ENCODE measurements around the gene PRSS1.
"Not testable (repeated sequence)": the region's sequence is repeated elsewhere in the genome, so short reads cannot be mapped to it uniquely, and the experiment has no call there.

Gene PRSS1

DNA sequence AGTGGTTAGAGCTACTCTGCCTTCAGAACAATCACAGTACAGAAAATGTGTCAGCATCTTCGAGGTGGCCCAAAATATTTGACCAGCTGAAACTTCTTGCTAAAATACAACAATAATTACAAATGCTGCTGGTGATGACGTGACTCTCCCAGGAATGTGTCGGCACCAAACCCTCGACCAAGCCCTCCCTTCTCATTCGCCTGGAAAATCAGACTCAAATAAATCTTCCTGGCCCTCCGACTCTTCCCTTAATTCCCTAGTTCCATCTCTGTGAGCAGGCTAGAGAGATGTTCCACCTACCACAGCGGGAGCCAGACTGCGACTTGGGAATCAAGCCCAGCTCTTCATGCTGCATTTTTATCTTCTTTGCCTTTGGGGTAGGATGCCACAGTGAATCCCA, 25.6 kb downstream of the PRSS1 start:
- no peaks in the 10 kb centered on the region for H3K36me3 ChIP-seq (replicated peaks; ENCODE audit: insufficient read depth, low read length)
- no peak for DNase-seq
- no peak overlapping the region for H3K27ac ChIP-seq (ENCODE audit: low read length)

DNA sequence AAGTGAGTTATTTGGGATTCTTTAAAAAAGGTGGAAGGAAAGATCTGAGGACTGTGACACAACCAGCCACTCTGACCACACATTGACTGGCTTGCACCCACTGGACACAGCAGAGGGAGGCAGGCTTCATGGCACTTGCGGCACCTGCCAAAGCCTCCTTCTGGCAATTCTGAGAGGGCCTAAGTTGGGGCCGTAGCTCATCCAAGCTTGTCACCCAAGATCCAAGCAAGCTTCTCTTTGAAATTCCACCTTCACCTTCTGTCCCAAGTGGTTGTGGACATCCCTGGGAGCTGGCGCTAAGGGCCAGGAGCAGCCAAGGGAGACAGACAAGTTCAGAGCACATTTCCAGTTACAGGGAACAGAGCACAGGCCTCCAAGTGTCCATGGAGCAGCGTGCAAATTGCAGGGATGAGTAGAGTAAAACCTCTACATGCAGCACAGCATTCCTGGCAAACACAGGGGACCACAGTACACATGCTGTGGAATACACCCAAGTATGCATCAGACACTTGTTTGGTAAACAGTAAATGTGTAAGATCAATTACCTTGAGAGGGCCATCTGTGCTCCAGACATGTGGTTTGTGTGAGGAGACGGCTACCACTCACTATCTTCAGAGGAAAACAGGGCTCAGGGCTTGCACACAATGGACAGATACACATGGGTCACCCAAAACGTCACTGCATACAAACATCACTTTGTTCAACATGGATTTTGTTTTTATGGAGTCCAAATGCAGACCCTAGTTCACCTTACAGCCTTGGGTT, 26.3 kb downstream of the PRSS1 start:
- not testable (repeated sequence) for H3K4me3 ChIP-seq (ENCODE audit: low read length); H3K9me3 ChIP-seq (replicated peaks; ENCODE audit: insufficient read depth, low read length); H3K9ac ChIP-seq (ENCODE audit: low read length); H3K4me2 ChIP-seq (ENCODE audit: low read depth, low read length); H4K20me1 ChIP-seq (ENCODE audit: insufficient read depth, low read length); H2AFZ ChIP-seq (ENCODE audit: low read length); H3K27ac ChIP-seq (ENCODE audit: low read length); DNase-seq; H3K36me3 ChIP-seq (replicated peaks; ENCODE audit: insufficient read depth, low read length); H3K27me3 ChIP-seq (replicated peaks; ENCODE audit: insufficient read depth, low read length); H3K79me2 ChIP-seq (ENCODE audit: low read length); H3K9me2 ChIP-seq (replicated peaks; ENCODE audit: insufficient read depth, low read length); H3F3A ChIP-seq (ENCODE audit: insufficient read depth, low read length); H3K4me1 ChIP-seq (ENCODE audit: low read length)

More for the DNA sequence above, 25.6 kb downstream of the PRSS1 start:
- Histone ChIP-seq H3K27me3 (replicated peaks; ENCODE audit: insufficient read depth, low read length) (no peaks in the 10 kb centered on the region), H3F3A (ENCODE audit: insufficient read depth, low read length) (no peaks in the 10 kb centered on the region), H2AFZ (ENCODE audit: low read length) (no peak overlapping the region), H3K4me1 (ENCODE audit: low read length) (no peaks in the 10 kb centered on the region), H3K4me2 (ENCODE audit: low read depth, low read length) (no peak overlapping the region), H3K9me2 (replicated peaks; ENCODE audit: insufficient read depth, low read length) (no peaks in the 10 kb centered on the region), H3K79me2 (ENCODE audit: low read length) (no peaks in the 10 kb centered on the region), H3K9ac (ENCODE audit: low read length) (no peak overlapping the region), H3K4me3 (ENCODE audit: low read length) (no peak overlapping the region), H4K20me1 (ENCODE audit: insufficient read depth, low read length) (no peaks in the 10 kb centered on the region), H3K9me3 (replicated peaks; ENCODE audit: insufficient read depth, low read length) (no peaks in the 10 kb centered on the region)
- no peak for TF ChIP-seq EZH2phosphoT487 (IDR thresholded peaks at IDR 0.05; ENCODE audit: low read length)
- no peak for TF ChIP-seq CTCF (IDR thresholded peaks at IDR 0.05; ENCODE audit: low read length)
- TF ChIP-seq EZH2 (optimal IDR thresholded peaks at IDR 0.05; ENCODE audit: low read depth, low read length) = no peak

GRCh38 chr7:142776206-142776844, 27.1 kb downstream of the PRSS1 start:
- Histone ChIP-seq H3K9me2 (replicated peaks; ENCODE audit: insufficient read depth, low read length) (no peaks in the 10 kb centered on the region), H3K27ac (ENCODE audit: low read length) (no peak overlapping the region), H3K9me3 (replicated peaks; ENCODE audit: insufficient read depth, low read length) (no peaks in the 10 kb centered on the region), H3K27me3 (replicated peaks; ENCODE audit: insufficient read depth, low read length) (no peaks in the 10 kb centered on the region), H4K20me1 (ENCODE audit: insufficient read depth, low read length) (no peaks in the 10 kb centered on the region), H2AFZ (ENCODE audit: low read length) (no peak overlapping the region), H3K9ac (ENCODE audit: low read length) (no peak overlapping the region), H3K4me1 (ENCODE audit: low read length) (no peaks in the 10 kb centered on the region), H3K4me2 (ENCODE audit: low read depth, low read length) (no peak overlapping the region), H3K79me2 (ENCODE audit: low read length) (no peaks in the 10 kb centered on the region), H3K4me3 (ENCODE audit: low read length) (no peak overlapping the region), H3F3A (ENCODE audit: insufficient read depth, low read length) (no peaks in the 10 kb centered on the region), H3K36me3 (replicated peaks; ENCODE audit: insufficient read depth, low read length) (no peaks in the 10 kb centered on the region)
- TF ChIP-seq EZH2 (optimal IDR thresholded peaks at IDR 0.05; ENCODE audit: low read depth, low read length) = no peak
- no peak for TF ChIP-seq CTCF (IDR thresholded peaks at IDR 0.05; ENCODE audit: low read length)
- TF ChIP-seq EZH2phosphoT487 (IDR thresholded peaks at IDR 0.05; ENCODE audit: low read length) = no peak
- DNase-seq = no peak

- not testable (repeated sequence) for H3K79me2 ChIP-seq (ENCODE audit: low read length); DNase-seq; H3K27me3 ChIP-seq (replicated peaks; ENCODE audit: insufficient read depth, low read length); H3K27ac ChIP-seq (ENCODE audit: low read length); H3K4me1 ChIP-seq (ENCODE audit: low read length); H4K20me1 ChIP-seq (ENCODE audit: insufficient read depth, low read length); H3K4me3 ChIP-seq (ENCODE audit: low read length); H3K9ac ChIP-seq (ENCODE audit: low read length); H3K9me3 ChIP-seq (replicated peaks; ENCODE audit: insufficient read depth, low read length); H3F3A ChIP-seq (ENCODE audit: insufficient read depth, low read length); H2AFZ ChIP-seq (ENCODE audit: low read length); H3K36me3 ChIP-seq (replicated peaks; ENCODE audit: insufficient read depth, low read length); H3K9me2 ChIP-seq (replicated peaks; ENCODE audit: insufficient read depth, low read length); H3K4me2 ChIP-seq (ENCODE audit: low read depth, low read length)
These were observed 27.6 kb downstream of the PRSS1 start for GRCh38 chr7:142776845-142777225.
